Measurements from ENCODE around the gene CYP27C1.

CYP27C1 gene

GRCh38 chr2:127146820-127147502, 73.1 kb downstream of the CYP27C1 start:
- DNase-seq = no peak

GRCh38 chr2:127146071-127146725, 73.9 kb downstream of the CYP27C1 start:
- DNase-seq = no peak

DNA sequence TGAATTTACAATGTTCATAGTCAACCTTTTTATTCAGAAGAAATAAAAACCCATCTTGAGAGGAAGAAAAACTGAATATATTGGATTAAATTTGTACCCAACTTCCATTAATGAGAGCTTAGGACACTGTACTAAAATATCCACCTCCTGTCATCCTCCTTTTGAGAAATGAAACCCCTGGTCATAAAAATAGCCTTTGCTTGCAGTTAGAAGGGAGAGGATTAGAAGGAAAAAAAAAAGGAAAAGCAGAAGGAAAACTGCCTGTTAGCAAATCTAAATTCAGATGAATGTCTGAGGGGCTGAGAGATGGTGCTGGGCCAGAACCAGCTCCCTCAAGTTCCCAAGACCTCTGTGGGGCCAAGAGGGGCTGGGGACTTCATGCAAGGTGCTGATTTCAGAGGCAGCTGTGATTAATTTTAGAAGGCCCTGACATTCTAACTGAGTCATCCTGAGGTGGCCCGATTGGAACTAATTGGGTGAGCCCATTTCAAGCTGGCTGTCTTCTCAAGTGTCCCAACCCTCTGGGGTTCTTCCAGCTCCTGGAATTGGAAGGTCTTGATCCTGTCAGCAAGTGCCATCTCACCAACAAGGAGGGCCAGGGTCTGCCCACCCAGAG, 74.7 kb downstream of the CYP27C1 start:
- DNase-seq = no peak

GRCh38 chr2:127143841-127144782, 76.0 kb downstream of the CYP27C1 start:
- DNase-seq = no peak

DNA sequence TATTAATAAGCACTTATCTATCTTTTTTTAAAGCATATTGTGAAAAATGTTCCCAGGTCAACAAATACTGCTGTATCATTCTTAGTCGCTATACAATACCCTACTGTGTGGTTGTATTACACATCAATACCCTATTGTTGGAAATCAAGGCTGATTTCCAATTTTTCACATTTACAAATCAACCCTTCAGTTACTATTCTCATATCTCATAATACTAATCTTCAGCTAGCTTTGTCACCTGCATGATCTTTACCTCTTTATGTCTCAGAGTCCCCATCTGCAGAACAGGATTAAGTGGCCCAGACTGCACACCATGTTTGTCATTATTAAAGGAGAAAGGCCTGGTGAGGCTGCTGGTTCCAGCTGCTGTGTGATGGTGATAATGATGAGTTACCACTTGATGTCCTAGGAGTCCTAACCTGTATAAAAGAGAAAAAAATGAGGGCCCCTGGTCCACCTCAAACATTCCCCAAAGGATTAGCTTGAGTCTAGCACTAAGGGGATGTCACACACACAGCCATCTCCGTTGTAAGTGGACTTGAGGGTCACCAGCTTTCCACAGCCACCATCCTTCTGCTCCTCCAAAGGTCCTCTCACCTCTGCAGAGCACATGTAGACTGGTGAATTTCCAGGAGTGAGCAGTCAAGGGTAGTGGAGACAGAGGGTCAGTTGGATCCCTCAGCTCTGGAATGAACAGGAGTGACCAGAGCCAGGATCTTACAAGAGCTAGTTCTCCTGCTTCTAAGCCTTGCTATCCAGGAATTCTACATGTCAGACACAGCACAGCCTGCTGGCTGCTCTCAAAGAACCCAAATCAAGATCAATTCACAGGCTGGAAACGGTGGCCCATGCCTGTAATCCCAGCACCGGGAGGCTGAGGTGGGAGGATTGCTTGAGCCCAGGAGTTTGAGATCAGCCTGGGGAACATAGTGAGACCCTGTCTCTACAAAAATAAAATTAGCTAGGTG, 77.2 kb downstream of the CYP27C1 start:
- DNase-seq = no peak

- DNase-seq = no peak
Observed at GRCh38 chr2:127140538-127140937, 79.6 kb downstream of the CYP27C1 start.

DNA sequence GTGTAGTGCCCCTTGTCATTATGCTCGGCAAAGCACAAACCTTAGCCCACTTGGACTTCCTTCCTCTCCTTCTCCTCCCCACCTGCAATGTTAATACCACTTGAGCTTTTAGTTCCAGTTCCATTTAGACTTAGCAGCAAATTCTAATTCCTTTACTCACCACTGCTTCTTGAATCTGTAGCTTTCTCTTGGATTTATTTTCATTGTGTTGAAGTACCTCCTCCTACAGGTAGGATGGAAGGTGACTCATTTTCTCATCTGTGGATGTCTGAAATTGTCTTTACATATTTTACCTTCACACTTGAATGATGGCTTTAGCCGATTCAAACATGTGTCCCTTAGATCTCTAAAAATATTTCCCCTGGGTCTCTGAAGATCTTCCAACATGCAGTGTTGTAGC, 80.3 kb downstream of the CYP27C1 start:
- DNase-seq = no peak

GRCh38 chr2:127138281-127138680, 81.8 kb downstream of the CYP27C1 start:
- DNase-seq = no peak

DNA sequence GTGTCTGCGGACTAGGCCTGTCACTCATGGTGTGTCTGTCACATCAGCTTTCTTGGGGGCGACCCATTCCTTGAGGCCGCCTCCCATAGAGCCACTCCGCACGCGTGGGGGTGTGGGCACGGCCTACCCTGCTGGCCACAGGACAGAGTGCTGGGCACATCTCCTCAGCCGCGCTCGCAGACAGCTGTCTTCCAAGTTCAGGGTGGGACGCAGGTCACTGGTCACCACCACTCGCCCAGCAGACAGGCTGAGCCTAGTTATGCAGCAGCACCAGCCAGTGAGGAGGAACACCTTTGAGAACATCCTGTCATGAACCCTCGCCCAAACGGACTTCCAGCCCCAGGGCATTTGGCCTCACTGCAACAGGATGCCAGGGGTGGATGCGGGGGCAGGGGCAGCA, 82.4 kb downstream of the CYP27C1 start:
- no peak for DNase-seq

GRCh38 chr2:127137225-127137624, 82.9 kb downstream of the CYP27C1 start:
- no peak for DNase-seq

DNA sequence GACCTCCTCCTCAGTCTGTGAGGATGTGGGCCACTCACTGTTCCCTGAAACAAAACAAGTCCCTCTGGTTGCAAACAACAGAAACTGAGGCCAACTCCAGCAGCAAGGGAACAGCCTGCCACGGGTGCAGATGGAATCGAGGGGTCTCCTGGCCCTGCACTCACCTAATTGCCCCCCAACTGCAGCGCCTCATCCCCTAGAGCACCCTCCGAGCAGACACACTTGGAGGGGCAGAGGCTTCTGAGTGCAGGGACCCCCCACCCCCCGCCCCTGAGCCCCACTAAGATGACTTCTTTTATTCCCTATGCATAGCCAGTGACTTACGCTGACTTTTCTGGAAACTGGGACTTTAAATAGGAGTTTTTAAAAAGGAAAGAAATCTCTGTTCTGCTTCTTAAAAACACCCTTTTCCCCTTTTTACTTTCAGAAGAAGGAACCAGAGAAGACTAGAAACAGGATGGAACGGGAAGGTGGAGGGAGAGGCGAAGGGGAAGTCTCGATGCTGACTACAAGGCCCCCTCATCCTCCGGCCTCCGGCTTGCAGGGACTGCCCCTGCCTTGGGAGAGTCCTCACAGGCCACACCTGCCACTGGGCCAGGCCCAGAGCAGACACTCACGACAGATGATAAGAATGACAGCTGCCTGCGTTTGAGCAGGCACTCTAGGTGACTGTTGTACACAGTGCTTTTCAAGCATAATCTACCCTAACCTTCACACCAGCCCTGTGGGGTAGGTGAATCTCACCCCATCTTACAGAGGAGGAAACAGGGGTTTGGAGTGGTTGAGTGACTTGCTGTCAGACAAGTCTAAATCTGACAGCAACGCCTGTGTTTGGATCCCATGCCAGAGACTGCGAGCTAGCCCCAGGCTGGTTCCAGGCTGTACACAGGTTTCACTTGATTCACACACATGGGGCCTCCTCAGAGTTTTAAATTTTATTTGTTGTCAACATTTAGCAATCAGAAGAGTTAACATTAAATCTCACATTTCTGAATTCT, 85.0 kb downstream of the CYP27C1 start:
- no peak for DNase-seq

DNA sequence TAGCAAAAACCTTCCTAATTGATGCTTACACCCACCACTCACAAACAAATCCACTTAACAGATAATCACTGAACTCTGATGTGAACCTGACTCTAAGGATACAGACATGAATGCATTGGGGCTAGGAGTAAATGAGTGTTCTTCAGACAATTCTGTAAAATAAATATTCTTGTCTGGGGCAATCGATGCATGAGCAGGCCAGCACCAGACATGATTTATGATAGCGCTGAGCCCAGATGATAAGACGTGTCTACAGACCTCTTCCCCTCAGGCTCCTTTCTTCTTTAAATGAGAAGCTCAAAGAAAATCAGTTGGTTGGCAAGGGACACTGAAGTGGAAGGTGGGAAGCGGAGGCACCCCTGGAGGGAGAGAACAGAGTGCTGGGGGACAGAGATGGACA, 85.9 kb downstream of the CYP27C1 start:
- no peak for DNase-seq
